HEK293 (cell line): ENCODE results near the gene BIRC6.

Experiments
- CTCF ChIP-seq: fragments of 450-650 bp; formaldehyde crosslinking; IDR thresholded peaks from 2 replicates; pipeline ENCODE4 v1.5.1; 2016; ENCODE audit warnings: missing biosample characterization, missing genetic modification characterization
- YY1 ChIP-seq: fragments of 450-650 bp; formaldehyde crosslinking; IDR thresholded peaks from 2 replicates; pipeline ENCODE4 v1.5.1; 2018; ENCODE audit warnings: missing biosample characterization, missing genetic modification characterization
- ZBTB11 ChIP-seq: fragments of 450-650 bp; formaldehyde crosslinking; conservative IDR thresholded peaks from 2 replicates; pipeline ENCODE4 v1.5.1; 2016; ENCODE audit warnings: low read depth, missing biosample characterization, missing genetic modification characterization
- ZFP37 ChIP-seq: fragments of 450-650 bp; formaldehyde crosslinking; IDR thresholded peaks from 2 replicates; pipeline ENCODE4 v1.5.1; 2016; ENCODE audit warnings: missing biosample characterization, missing genetic modification characterization
- ZNF19 ChIP-seq: fragments of 450-650 bp; formaldehyde crosslinking; IDR thresholded peaks from 2 replicates; pipeline ENCODE4; 2016; ENCODE audit warnings: missing biosample characterization, missing genetic modification characterization, low read depth
- ZNF24 ChIP-seq: fragments of 450-650 bp; formaldehyde crosslinking; IDR thresholded peaks from 2 replicates; pipeline ENCODE4 v1.5.1; 2016; ENCODE audit warnings: missing biosample characterization, missing genetic modification characterization
- ZNF416 ChIP-seq: fragments of 450-650 bp; formaldehyde crosslinking; IDR thresholded peaks from 2 replicates; pipeline ENCODE4 v1.5.1; 2016; ENCODE audit warnings: missing biosample characterization, missing genetic modification characterization
- ZNF530 ChIP-seq: fragments of 450-650 bp; formaldehyde crosslinking; IDR thresholded peaks from 2 replicates; pipeline ENCODE4 v1.5.1; 2016; ENCODE audit warnings: low read depth, missing biosample characterization, missing genetic modification characterization

- TF ChIP-seq CTCF (tag by site-specific recombination) (no peak), YY1 (tag by site-specific recombination) (no peak), ZNF530 (no peak), ZFP37 (tag by site-specific recombination) (no peak), ZNF19 (tag by site-specific recombination) (no peak), ZBTB11 (no peak), ZNF24 (no peak), ZNF416 (tag by site-specific recombination) (no peak)
These were observed 237.8 kb downstream of the BIRC6 start for GRCh38 chr2:32594573-32594972.
